HEK293 (cell line): ENCODE data around the gene ATG101.

ENCODE experiments used
- CTCF ChIA-PET: fragments of 350-600 bp; formaldehyde crosslinking; extraction: SDS; loops from one replicate; lab custom pipeline; 2021; ENCODE audit warnings: antibody characterized with exemption; lab: Yijun Ruan, JAX
- POLR2A ChIA-PET: fragments of 300-600 bp; formaldehyde crosslinking; extraction: SDS; loops from one replicate; lab custom pipeline; 2020; ENCODE audit warnings: antibody characterized with exemption, inconsistent platforms; lab: Yijun Ruan, JAX
- H3K27ac ChIP-seq: fragments of 200-500 bp; sonication (Bioruptor generic); 2 replicates; pipeline ENCODE4 v1.5.1; 2014; ENCODE audit warnings: low read depth, low read length, control low read depth, inconsistent platforms; ENCODE audit errors: extremely low read depth
- H3K36me3 ChIP-seq, 2 experiments: fragments of 200-500 bp in 1 of 2; sonication (Bioruptor generic) in 1 of 2; 1 replicate in 1 of 2; 2 replicates in 1 of 2; pipeline ENCODE4 v1.5.1; 2014 to 2017; ENCODE audit warnings: inconsistent platforms in 2 of 2, low read length in 2 of 2; ENCODE audit not compliant: control insufficient read depth in 2 of 2, insufficient read depth in 1 of 2
- H3K4me1 ChIP-seq: fragments of 200-500 bp; sonication (Bioruptor generic); 2 replicates; pipeline ENCODE4 v1.5.1; 2014; ENCODE audit warnings: mild to moderate bottlenecking, low read length, inconsistent platforms; ENCODE audit not compliant: control insufficient read depth, insufficient read depth
- H3K4me3 ChIP-seq: 2 replicates; pipeline ENCODE4 v1.5.1; 2011; ENCODE audit warnings: low read depth, mild to moderate bottlenecking, control low read depth, low read length, moderate library complexity
- H3K9me3 ChIP-seq: fragments of 200-500 bp; sonication (Bioruptor generic); 2 replicates; pipeline ENCODE4 v1.5.1; 2014; ENCODE audit warnings: low read depth, low read length, inconsistent platforms; ENCODE audit not compliant: control insufficient read depth, insufficient read depth
- GLI2 ChIP-seq: fragments of 450-650 bp; formaldehyde crosslinking; IDR thresholded peaks from 2 replicates; pipeline ENCODE4; 2017; ENCODE audit warnings: missing biosample characterization, missing genetic modification characterization, low read depth, borderline replicate concordance
- GLIS1 ChIP-seq: fragments of 450-650 bp; formaldehyde crosslinking; IDR thresholded peaks from 2 replicates; pipeline ENCODE4 v1.5.1; 2016; ENCODE audit warnings: missing biosample characterization, missing genetic modification characterization
- KLF10 ChIP-seq: fragments of 450-650 bp; IDR thresholded peaks from 2 replicates; pipeline ENCODE4 v1.5.1; 2018; ENCODE audit warnings: missing biosample characterization, mild to moderate bottlenecking, missing genetic modification characterization
- KLF7 ChIP-seq: fragments of 450-650 bp; formaldehyde crosslinking; IDR thresholded peaks from 2 replicates; pipeline ENCODE4 v1.5.1; 2016; ENCODE audit warnings: missing biosample characterization, missing genetic modification characterization, borderline replicate concordance
- ZEB2 ChIP-seq: fragments of 450-650 bp; formaldehyde crosslinking; IDR thresholded peaks from 2 replicates; pipeline ENCODE4 v1.5.1; 2016; ENCODE audit warnings: missing biosample characterization, missing genetic modification characterization
- ZNF211 ChIP-seq: fragments of 450-650 bp; formaldehyde crosslinking; IDR thresholded peaks from 2 replicates; pipeline ENCODE4 v1.5.1; 2016; ENCODE audit warnings: low read depth, missing biosample characterization, missing genetic modification characterization
- ZNF214 ChIP-seq: fragments of 450-650 bp; formaldehyde crosslinking; IDR thresholded peaks from 2 replicates; pipeline ENCODE4 v1.5.1; 2017; ENCODE audit warnings: missing biosample characterization, mild to moderate bottlenecking, missing genetic modification characterization, borderline replicate concordance
- ZNF24 ChIP-seq: fragments of 450-650 bp; formaldehyde crosslinking; IDR thresholded peaks from 2 replicates; pipeline ENCODE4 v1.5.1; 2016; ENCODE audit warnings: missing biosample characterization, missing genetic modification characterization
- ZNF324 ChIP-seq: fragments of 450-650 bp; formaldehyde crosslinking; IDR thresholded peaks from 2 replicates; pipeline ENCODE4 v1.5.1; 2016; ENCODE audit warnings: missing biosample characterization, missing genetic modification characterization
- ZNF529 ChIP-seq: fragments of 450-650 bp; formaldehyde crosslinking; IDR thresholded peaks from 2 replicates; pipeline ENCODE4 v1.5.1; 2017; ENCODE audit warnings: missing genetic modification characterization, missing biosample characterization; ENCODE audit not compliant: insufficient replicate concordance
- ZNF629 ChIP-seq: fragments of 450-650 bp; formaldehyde crosslinking; IDR thresholded peaks from 2 replicates; pipeline ENCODE4 v1.5.1; 2017; ENCODE audit warnings: missing biosample characterization, missing genetic modification characterization
- ZNF664 ChIP-seq: fragments of 450-650 bp; formaldehyde crosslinking; IDR thresholded peaks from 2 replicates; pipeline ENCODE4 v1.5.1; 2016; ENCODE audit warnings: missing biosample characterization, missing genetic modification characterization
- ZNF768 ChIP-seq: fragments of 450-650 bp; formaldehyde crosslinking; IDR thresholded peaks from 2 replicates; pipeline ENCODE4 v1.5.1; 2018; ENCODE audit warnings: missing biosample characterization, mild to moderate bottlenecking, missing genetic modification characterization
- ZNF776 ChIP-seq: fragments of 450-650 bp; formaldehyde crosslinking; IDR thresholded peaks from 2 replicates; pipeline ENCODE4 v1.5.0; 2017; ENCODE audit warnings: missing biosample characterization, missing genetic modification characterization, borderline replicate concordance
- ZNF777 ChIP-seq: fragments of 450-650 bp; formaldehyde crosslinking; IDR thresholded peaks from 2 replicates; pipeline ENCODE4 v1.5.1; 2017; ENCODE audit warnings: missing biosample characterization, missing genetic modification characterization, borderline replicate concordance
- ZNF785 ChIP-seq: fragments of 450-650 bp; formaldehyde crosslinking; IDR thresholded peaks from 2 replicates; pipeline ENCODE4 v1.5.1; 2016; ENCODE audit warnings: missing biosample characterization, missing genetic modification characterization
- TF ChIP-seq, protein P1 (sequence below): fragments of 450-650 bp; formaldehyde crosslinking; conservative IDR thresholded peaks from 2 replicates; pipeline ENCODE4 v1.5.1; 2016; ENCODE audit warnings: low read depth, missing biosample characterization, missing genetic modification characterization
- TF ChIP-seq, protein P2 (sequence below): fragments of 450-650 bp; formaldehyde crosslinking; IDR thresholded peaks from 2 replicates; pipeline ENCODE4 v1.5.1; 2016; ENCODE audit warnings: missing biosample characterization, missing genetic modification characterization
- TF ChIP-seq, protein P3 (sequence below): fragments of 450-650 bp; formaldehyde crosslinking; IDR thresholded peaks from 2 replicates; pipeline ENCODE4 v1.5.1; 2016; ENCODE audit warnings: missing biosample characterization, missing genetic modification characterization

ATG101 gene

DNA sequence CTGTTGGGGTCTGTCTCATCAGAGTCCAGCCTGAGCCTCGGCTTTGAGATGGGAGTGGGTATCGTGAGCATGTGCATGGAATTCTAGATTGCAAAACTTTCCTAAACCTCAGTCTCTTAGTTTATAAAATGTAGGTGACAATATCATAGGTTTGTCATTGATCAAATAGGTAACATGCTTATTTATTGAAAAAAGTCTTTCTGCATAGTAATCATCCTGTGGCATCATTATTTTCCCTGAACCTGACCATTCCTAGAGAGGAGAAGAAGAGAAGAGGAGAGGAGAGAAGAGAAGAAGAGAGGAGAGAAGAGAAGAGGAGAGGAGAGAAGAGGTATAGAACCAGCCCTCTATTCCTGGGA is 13.8 kb downstream of the ATG101 start:
- Histone ChIP-seq H3K36me3 (peaks cover 0 to 7% of the 10 kb centered on the region in 2 experiments; a peak in 1 of 3 replicates), H3K4me3 (no peak overlapping the region), H3K4me1 (no peaks in the 10 kb centered on the region), H3K9me3 (no peaks in the 10 kb centered on the region), H3K27ac (no peak overlapping the region)
- no peak for TF ChIP-seq ZNF24
- TF ChIP-seq ZNF768 (tag by site-specific recombination): no peak
- 0 out of 2 replicates have a peak, but pooled peaks have one; percentile 32 for TF ChIP-seq ZNF324
- no peak for TF ChIP-seq ZNF214 (tag by site-specific recombination)
- TF ChIP-seq, protein P1, sequence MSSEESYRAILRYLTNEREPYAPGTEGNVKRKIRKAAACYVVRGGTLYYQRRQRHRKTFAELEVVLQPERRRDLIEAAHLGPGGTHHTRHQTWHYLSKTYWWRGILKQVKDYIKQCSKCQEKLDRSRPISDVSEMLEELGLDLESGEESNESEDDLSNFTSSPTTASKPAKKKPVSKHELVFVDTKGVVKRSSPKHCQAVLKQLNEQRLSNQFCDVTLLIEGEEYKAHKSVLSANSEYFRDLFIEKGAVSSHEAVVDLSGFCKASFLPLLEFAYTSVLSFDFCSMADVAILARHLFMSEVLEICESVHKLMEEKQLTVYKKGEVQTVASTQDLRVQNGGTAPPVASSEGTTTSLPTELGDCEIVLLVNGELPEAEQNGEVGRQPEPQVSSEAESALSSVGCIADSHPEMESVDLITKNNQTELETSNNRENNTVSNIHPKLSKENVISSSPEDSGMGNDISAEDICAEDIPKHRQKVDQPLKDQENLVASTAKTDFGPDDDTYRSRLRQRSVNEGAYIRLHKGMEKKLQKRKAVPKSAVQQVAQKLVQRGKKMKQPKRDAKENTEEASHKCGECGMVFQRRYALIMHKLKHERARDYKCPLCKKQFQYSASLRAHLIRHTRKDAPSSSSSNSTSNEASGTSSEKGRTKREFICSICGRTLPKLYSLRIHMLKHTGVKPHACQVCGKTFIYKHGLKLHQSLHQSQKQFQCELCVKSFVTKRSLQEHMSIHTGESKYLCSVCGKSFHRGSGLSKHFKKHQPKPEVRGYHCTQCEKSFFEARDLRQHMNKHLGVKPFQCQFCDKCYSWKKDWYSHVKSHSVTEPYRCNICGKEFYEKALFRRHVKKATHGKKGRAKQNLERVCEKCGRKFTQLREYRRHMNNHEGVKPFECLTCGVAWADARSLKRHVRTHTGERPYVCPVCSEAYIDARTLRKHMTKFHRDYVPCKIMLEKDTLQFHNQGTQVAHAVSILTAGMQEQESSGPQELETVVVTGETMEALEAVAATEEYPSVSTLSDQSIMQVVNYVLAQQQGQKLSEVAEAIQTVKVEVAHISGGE (tag by site-specific recombination): 0 out of 2 replicates have a peak, but pooled peaks have one; percentile 22
- 0 out of 2 replicates have a peak, but pooled peaks have one; percentile 3 for TF ChIP-seq ZEB2
- no peak for TF ChIP-seq ZNF776 (tag by site-specific recombination)
- CTCF ChIA-PET: interaction anchor here (0.8 to 34.8 kb wide), 8 partner anchors 10 to 92 kb away, joined by 3 to 794 read pairs (median 7); no protein-coding TSS in a partner anchor
- POLR2A ChIA-PET: interaction anchor here (3.0 kb wide), 1 partner anchor 58 kb away, joined by 12 read pairs; no protein-coding TSS in a partner anchor

DNA sequence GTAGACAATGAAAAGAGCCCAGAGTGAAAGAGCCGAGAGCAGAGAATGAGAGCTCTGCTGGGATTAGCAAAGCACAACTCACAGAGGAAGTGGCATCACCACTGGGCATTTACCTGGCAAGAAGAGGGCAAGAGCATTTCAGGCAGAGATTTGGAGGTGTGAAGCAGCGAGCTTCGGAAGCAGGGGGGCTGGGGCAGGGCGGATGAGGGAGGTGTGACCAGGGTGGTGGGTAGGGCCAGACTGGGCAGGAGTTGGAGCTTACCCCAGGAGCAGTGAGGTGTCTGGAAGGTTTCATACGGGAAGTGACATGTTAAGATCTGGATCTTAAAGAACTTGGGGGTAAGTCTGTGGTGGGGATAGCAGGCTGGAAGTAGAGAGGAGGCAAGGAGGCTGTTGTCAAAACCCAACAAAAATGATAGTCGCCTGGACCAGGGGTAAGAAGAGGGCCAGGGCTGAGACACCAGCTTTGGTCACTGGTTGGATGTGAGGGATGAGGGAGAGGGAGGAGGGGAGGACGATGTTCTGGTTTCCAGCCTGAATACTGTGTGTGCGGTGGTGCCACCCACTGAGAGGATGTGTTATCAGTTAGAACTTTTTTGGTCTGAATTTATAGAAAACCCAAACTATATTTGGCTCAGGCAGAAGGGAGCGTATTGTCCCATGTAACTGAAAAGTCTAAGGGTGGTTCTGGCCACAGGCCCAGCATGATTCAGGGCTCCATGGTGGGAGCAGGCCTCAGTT is 14.9 kb downstream of the ATG101 start:
- POLR2A ChIA-PET: no interaction called here
- TF ChIP-seq, protein P2, sequence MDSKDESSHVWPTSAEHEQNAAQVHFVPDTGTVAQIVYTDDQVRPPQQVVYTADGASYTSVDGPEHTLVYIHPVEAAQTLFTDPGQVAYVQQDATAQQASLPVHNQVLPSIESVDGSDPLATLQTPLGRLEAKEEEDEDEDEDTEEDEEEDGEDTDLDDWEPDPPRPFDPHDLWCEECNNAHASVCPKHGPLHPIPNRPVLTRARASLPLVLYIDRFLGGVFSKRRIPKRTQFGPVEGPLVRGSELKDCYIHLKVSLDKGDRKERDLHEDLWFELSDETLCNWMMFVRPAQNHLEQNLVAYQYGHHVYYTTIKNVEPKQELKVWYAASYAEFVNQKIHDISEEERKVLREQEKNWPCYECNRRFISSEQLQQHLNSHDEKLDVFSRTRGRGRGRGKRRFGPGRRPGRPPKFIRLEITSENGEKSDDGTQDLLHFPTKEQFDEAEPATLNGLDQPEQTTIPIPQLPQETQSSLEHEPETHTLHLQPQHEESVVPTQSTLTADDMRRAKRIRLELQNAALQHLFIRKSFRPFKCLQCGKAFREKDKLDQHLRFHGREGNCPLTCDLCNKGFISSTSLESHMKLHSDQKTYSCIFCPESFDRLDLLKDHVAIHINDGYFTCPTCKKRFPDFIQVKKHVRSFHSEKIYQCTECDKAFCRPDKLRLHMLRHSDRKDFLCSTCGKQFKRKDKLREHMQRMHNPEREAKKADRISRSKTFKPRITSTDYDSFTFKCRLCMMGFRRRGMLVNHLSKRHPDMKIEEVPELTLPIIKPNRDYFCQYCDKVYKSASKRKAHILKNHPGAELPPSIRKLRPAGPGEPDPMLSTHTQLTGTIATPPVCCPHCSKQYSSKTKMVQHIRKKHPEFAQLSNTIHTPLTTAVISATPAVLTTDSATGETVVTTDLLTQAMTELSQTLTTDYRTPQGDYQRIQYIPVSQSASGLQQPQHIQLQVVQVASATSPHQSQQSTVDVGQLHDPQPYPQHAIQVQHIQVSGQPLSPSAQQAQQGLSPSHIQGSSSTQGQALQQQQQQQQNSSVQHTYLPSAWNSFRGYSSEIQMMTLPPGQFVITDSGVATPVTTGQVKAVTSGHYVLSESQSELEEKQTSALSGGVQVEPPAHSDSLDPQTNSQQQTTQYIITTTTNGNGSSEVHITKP: no peak
- TF ChIP-seq ZNF785 (tag by site-specific recombination) (no peak), KLF10 (tag by site-specific recombination) (no peak), ZNF629 (no peak), GLI2 (tag by site-specific recombination) (no peak), KLF7 (tag by site-specific recombination) (no peak), GLIS1 (no peak), ZNF529 (no peak), ZNF211 (tag by site-specific recombination) (no peak), ZNF777 (tag by site-specific recombination) (no peak), ZNF664 (tag by site-specific recombination) (no peak)
- TF ChIP-seq, protein P3, sequence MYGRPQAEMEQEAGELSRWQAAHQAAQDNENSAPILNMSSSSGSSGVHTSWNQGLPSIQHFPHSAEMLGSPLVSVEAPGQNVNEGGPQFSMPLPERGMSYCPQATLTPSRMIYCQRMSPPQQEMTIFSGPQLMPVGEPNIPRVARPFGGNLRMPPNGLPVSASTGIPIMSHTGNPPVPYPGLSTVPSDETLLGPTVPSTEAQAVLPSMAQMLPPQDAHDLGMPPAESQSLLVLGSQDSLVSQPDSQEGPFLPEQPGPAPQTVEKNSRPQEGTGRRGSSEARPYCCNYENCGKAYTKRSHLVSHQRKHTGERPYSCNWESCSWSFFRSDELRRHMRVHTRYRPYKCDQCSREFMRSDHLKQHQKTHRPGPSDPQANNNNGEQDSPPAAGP: no peak
- Histone ChIP-seq H3K4me1 (no peaks in the 10 kb centered on the region), H3K4me3 (no peak overlapping the region), H3K9me3 (no peaks in the 10 kb centered on the region), H3K27ac (no peak overlapping the region), H3K36me3 (no peaks in the 10 kb centered on the region)
- CTCF ChIA-PET: interaction anchor here (0.5 to 34.8 kb wide), 22 partner anchors 9 to 963 kb away, joined by 3 to 794 read pairs (median 4); partner anchors contain the start of gene ATG101
